ENCODE data around the gene BCAS1. TPM values are rescaled to one million over a fixed set of nuclear protein-coding genes. Genes with fewer than 3 reads are reported as not detected.

The BCAS1 gene
- total RNA-seq, 1 donor from 2014 or later, result 0.04 TPM

DNA sequence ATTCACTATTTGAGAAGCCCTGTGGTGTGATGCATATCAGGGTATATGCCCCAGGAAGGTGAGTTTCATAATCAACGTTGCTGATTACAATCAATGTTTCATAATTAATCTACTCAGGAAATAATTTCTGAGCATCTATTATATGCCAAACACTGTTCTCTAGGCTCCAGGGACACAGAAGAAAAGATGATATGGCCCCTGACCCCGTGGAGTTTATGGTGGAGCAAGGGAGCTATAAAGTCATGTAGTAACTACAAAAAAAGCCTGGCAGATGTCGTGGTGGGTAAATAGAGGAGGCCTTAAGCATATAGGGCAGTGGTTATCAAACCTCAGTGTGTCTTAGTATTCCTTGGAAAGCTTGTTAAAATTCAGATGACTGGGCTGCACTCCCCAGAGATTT lies 40.1 kb upstream of the BCAS1 start:
- TF ChIP-seq, protein P1, sequence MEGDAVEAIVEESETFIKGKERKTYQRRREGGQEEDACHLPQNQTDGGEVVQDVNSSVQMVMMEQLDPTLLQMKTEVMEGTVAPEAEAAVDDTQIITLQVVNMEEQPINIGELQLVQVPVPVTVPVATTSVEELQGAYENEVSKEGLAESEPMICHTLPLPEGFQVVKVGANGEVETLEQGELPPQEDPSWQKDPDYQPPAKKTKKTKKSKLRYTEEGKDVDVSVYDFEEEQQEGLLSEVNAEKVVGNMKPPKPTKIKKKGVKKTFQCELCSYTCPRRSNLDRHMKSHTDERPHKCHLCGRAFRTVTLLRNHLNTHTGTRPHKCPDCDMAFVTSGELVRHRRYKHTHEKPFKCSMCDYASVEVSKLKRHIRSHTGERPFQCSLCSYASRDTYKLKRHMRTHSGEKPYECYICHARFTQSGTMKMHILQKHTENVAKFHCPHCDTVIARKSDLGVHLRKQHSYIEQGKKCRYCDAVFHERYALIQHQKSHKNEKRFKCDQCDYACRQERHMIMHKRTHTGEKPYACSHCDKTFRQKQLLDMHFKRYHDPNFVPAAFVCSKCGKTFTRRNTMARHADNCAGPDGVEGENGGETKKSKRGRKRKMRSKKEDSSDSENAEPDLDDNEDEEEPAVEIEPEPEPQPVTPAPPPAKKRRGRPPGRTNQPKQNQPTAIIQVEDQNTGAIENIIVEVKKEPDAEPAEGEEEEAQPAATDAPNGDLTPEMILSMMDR (IDR thresholded peaks at IDR 0.05; ENCODE audit: insufficient read depth, low read length, poor library complexity, severe bottlenecking), result no peak
- DNase-seq (ENCODE audit: low read depth), result no peak
- Histone ChIP-seq H3K4me3 (ENCODE audit: low read depth, low read length) (no peak overlapping the region), H3K27me3 (ENCODE audit: control insufficient read depth, insufficient read depth, low read length) (no peaks in the 10 kb centered on the region), H3K36me3 (ENCODE audit: control insufficient read depth, insufficient read depth, low read length) (no peaks in the 10 kb centered on the region)

DNA sequence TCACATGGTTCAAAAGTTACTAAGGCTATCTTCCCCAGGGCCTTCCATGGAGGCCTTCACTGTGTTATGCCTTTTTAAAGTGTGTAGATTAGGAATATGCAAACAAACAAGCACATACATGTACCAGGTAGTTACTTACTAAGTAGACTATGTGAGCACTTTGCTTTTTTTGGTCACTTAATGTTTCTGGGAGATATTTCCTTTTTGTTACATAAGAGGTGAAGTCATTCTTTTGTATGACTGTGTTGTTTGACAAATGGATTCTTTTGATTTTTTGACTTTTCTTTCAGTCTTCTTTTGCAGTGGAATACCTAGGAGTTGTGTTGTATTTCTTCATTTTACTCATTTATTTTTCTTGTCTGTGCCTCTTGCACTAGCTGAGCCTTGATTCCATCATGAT lies 39.6 kb upstream of the BCAS1 start:
- TF ChIP-seq, protein P1 (IDR thresholded peaks at IDR 0.05; ENCODE audit: insufficient read depth, low read length, poor library complexity, severe bottlenecking), result no peak
- DNase-seq (ENCODE audit: low read depth), result no peak
- Histone ChIP-seq H3K27me3 (ENCODE audit: control insufficient read depth, insufficient read depth, low read length) (no peaks in the 10 kb centered on the region), H3K36me3 (ENCODE audit: control insufficient read depth, insufficient read depth, low read length) (no peaks in the 10 kb centered on the region), H3K4me3 (ENCODE audit: low read depth, low read length) (no peak overlapping the region)

DNA sequence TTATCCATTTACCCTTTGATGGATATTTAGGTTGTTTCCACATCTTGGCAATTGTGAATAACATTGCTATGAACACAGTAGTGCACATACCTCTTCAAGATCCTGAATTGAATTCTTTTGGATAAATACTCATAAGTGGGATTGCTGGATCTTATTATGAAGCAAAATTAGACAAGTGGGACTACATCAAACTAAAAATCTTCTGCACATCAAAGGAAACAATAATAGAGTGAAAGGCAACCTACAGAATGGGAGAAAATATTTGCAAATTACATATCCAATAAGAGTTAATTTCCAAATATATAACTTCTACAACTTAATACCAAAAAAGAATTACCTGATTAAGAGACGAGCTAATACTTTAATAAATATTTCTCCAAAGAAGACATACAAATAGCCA lies 38.4 kb upstream of the BCAS1 start:
- TF ChIP-seq, protein P1 (IDR thresholded peaks at IDR 0.05; ENCODE audit: insufficient read depth, low read length, poor library complexity, severe bottlenecking), result no peak
- Histone ChIP-seq H3K27me3 (ENCODE audit: control insufficient read depth, insufficient read depth, low read length) (no peaks in the 10 kb centered on the region), H3K36me3 (ENCODE audit: control insufficient read depth, insufficient read depth, low read length) (no peaks in the 10 kb centered on the region), H3K4me3 (ENCODE audit: low read depth, low read length) (no peak overlapping the region)
- DNase-seq (ENCODE audit: low read depth), result no peak

DNA sequence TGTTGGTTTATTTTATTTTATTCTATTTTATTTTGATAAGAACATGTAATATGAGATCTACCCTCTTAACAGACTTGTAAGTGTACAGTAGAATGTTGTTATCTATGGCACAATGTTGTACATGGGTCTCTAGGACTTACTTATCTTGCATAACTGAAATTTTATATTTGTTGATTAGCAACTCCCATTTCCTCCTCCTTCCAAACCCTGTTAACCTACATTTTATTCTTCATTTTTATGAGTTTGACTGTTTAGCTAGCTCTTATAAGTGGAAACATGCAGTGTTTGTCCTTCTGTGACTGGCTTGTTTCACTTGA lies 37.9 kb upstream of the BCAS1 start:
- Histone ChIP-seq H3K36me3 (ENCODE audit: control insufficient read depth, insufficient read depth, low read length) (no peaks in the 10 kb centered on the region), H3K4me3 (ENCODE audit: low read depth, low read length) (no peak overlapping the region), H3K27me3 (ENCODE audit: control insufficient read depth, insufficient read depth, low read length) (no peaks in the 10 kb centered on the region)
- TF ChIP-seq, protein P1 (IDR thresholded peaks at IDR 0.05; ENCODE audit: insufficient read depth, low read length, poor library complexity, severe bottlenecking), result no peak
- no peak for DNase-seq (ENCODE audit: low read depth)

DNA sequence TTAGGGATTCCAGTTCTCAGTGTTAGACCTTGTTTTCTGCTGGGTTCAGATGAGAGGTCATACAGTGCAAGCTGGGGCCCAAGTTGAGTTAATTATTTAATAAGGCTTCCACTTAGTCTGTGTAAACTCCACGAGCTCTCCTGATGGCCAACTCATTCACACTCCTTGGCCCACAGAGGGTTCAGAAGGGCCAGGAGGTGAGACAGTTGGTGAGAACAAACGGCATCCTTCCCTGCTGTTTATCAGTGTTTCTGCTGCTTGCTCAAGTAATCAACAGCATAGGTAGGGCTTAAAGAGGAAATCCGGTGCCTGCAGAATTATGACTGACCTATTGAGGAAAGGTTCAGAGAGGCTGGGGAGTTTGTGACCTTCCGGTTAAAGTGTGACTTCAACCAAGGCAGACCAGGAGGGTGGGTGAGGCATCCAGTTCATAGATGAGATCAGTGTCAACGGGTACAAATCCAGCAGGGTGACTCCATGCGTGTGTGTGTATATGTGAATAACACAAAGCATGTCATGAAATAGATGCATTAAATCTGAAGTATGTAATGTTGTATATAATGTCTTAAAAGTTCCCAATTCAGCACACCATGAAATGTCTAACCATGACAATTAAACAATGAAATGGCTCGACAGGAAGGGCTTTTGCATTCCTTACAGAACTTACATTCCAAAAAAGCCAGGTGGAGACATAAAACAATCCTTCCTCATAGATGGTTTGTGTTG lies 37.4 kb upstream of the BCAS1 start:
- TF ChIP-seq, protein P1 (IDR thresholded peaks at IDR 0.05; ENCODE audit: insufficient read depth, low read length, poor library complexity, severe bottlenecking), result no peak
- DNase-seq (ENCODE audit: low read depth), result no peak
- H3K4me3 ChIP-seq (ENCODE audit: low read depth, low read length), result no peak overlapping the region
- H3K27me3 ChIP-seq (ENCODE audit: control insufficient read depth, insufficient read depth, low read length), result no peaks in the 10 kb centered on the region
- no peaks in the 10 kb centered on the region for H3K36me3 ChIP-seq (ENCODE audit: control insufficient read depth, insufficient read depth, low read length)

DNA sequence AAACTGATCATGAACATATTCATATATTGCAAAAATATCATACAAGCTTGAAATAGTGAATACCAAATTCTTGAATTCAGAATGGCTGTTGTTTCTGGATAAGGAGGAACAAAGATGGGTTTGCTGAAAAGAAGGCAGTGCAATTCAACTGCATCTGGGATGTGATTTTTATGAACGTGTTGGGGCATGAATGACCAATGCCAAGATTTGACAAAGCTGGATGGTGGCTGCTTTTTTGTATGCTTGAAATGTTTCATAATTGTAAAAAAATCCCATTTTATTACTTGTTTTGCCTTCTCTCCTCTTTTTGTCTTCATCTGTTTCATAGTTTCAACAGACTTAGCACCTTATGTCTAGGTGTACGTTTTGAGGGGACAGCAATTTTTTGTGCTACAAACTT lies 36.8 kb upstream of the BCAS1 start:
- H3K27me3 ChIP-seq (ENCODE audit: control insufficient read depth, insufficient read depth, low read length), result no peaks in the 10 kb centered on the region
- no peak overlapping the region for H3K4me3 ChIP-seq (ENCODE audit: low read depth, low read length)
- no peaks in the 10 kb centered on the region for H3K36me3 ChIP-seq (ENCODE audit: control insufficient read depth, insufficient read depth, low read length)
- TF ChIP-seq, protein P1 (IDR thresholded peaks at IDR 0.05; ENCODE audit: insufficient read depth, low read length, poor library complexity, severe bottlenecking), result no peak
- no peak for DNase-seq (ENCODE audit: low read depth)

Measured in kidney epithelial cell (primary cell).